SH-SY5Y (cell line): ENCODE data around the gene FBXL17.

Experiments
- GATA2 ChIP-seq: IDR thresholded peaks from 2 replicates; pipeline ENCODE4 v1.6.1; 2011; ENCODE audit warnings: mild to moderate bottlenecking, low read depth, low read length
- GATA3 ChIP-seq: IDR thresholded peaks from 2 replicates; pipeline ENCODE4 v1.6.1; 2011; ENCODE audit warnings: low read depth, mild to moderate bottlenecking, low read length, moderate library complexity

DNA sequence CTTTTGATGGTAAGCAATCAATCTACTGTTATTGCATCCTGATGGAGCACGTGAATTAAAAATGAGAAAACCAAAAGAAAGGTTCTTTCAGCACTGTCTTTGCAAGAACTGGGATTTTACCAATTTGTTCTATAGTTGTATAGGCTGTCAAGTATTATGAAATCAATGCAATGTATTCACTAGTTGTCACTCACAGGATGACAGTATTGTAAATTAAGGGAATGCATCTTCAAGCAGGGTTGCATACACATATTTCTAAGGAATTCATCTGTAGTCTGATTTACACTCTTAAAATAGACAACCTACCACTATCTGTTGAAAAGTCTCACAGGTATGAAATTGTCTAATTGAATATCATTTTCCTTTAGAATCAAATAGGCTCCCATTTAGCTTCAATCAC lies 252.8 kb downstream of the FBXL17 start:
- TF ChIP-seq GATA3: no peak
- no peak for TF ChIP-seq GATA2
